ENCODE results near the gene SLC23A1.

DNA sequence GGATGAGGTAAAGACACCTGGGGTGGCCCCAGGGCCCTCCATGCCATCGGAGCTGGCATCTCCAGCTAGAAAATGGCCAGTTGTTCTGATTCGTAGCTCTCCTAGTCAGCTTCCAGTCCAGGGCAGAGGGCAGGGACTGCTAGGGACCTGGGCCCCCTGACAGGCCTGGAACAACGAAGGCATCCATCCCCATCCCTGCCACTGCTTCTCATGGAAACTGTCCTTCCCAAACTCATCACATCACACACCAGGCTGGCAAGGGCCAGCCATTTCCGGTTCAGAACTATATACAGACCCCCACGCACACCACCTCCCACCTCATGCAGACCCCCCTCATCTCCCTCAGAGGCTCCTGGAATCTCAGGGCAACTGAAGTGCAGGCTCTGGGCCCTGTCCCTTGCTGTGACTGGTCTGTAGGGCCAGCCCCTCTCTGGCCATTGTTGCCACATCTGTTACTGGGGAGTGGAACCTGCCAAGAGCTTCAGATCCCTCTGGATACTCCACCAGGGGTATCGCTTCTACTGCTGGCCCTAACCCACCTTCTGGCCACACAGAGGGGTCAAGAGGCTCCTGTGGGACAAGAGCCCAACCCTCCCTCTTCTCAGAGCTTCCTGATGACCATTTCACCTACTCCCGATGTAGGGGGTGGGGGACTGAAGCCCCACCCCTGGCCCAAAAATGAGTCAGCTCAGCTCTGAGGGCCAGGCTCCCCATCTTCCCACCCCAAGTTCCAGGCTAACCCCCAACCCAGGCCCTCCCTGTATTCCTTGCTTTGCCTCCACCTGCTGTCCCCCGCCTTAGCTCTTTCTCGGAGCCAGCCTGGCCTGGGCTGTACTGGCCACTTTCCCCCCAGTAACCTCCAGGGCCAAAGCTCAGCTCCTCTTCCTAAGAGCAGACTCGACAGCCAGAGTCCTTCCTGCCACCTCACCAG is 7.8 kb upstream of the SLC23A1 start:
- TF ChIP-seq, protein P1, sequence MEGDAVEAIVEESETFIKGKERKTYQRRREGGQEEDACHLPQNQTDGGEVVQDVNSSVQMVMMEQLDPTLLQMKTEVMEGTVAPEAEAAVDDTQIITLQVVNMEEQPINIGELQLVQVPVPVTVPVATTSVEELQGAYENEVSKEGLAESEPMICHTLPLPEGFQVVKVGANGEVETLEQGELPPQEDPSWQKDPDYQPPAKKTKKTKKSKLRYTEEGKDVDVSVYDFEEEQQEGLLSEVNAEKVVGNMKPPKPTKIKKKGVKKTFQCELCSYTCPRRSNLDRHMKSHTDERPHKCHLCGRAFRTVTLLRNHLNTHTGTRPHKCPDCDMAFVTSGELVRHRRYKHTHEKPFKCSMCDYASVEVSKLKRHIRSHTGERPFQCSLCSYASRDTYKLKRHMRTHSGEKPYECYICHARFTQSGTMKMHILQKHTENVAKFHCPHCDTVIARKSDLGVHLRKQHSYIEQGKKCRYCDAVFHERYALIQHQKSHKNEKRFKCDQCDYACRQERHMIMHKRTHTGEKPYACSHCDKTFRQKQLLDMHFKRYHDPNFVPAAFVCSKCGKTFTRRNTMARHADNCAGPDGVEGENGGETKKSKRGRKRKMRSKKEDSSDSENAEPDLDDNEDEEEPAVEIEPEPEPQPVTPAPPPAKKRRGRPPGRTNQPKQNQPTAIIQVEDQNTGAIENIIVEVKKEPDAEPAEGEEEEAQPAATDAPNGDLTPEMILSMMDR (IDR thresholded peaks at IDR 0.05) = no peak
- TF ChIP-seq EZH2 (IDR thresholded peaks at IDR 0.05; ENCODE audit: borderline replicate concordance, insufficient read depth, low read depth, low read length, poor library complexity, severe bottlenecking) = no peak
